Neutrophil (primary cell): ENCODE measurements around the gene ITIH2.

Source experiments
- H3K27ac ChIP-seq: fragments of 200-600 bp; sonication (generic); 2 replicates; pipeline ENCODE4 v1.5.1; 2016; ENCODE audit warnings: mild to moderate bottlenecking, moderate library complexity
- H3K27me3 ChIP-seq: fragments of 200-600 bp; sonication (generic); 2 replicates; pipeline ENCODE4 v1.6.0; 2016; ENCODE audit warnings: mild to moderate bottlenecking
- H3K36me3 ChIP-seq: fragments of 200-600 bp; sonication (generic); 2 replicates; pipeline ENCODE4 v1.5.1; 2017
- H3K4me1 ChIP-seq, 2 experiments: fragments of 200-600 bp in 1 of 2; sonication (generic) in 1 of 2; 1 replicate in 1 of 2; 2 replicates in 1 of 2; pipeline versions ENCODE4 v1.5.1 to v1.6.1; 2013 to 2016; ENCODE audit warnings: low read depth in 1 of 2, low read length in 1 of 2, mild to moderate bottlenecking in 1 of 2, moderate library complexity in 1 of 2; ENCODE audit not compliant: control insufficient read depth in 1 of 2, insufficient read depth in 1 of 2
- H3K4me3 ChIP-seq, 2 experiments: fragments of 200-600 bp in 1 of 2; sonication (generic) in 1 of 2; 1 replicate in 1 of 2; 2 replicates in 1 of 2; pipeline ENCODE4 v1.5.1; 2013 to 2016; ENCODE audit warnings: low read depth in 1 of 2, low read length in 1 of 2, mild to moderate bottlenecking in 1 of 2, moderate library complexity in 1 of 2
- H3K9me3 ChIP-seq: fragments of 200-600 bp; sonication (generic); 2 replicates; pipeline ENCODE4 v1.5.1; 2016
- CTCF ChIP-seq: fragments of 200-600 bp; sonication (generic); IDR thresholded peaks from 2 replicates; pipeline ENCODE4 v1.5.1; 2016; ENCODE audit warnings: antibody characterized with exemption

The ITIH2 gene

GRCh38 chr10:7665767-7666166, 37.3 kb upstream of the ITIH2 start:
- Histone ChIP-seq H3K27me3 (peaks cover 100% of the 10 kb centered on the region), H3K36me3 (no peaks in the 10 kb centered on the region), H3K9me3 (no peaks in the 10 kb centered on the region), H3K4me3 (no peak overlapping the region), H3K27ac (no peak overlapping the region), H3K4me1 (no peaks in the 10 kb centered on the region)
- no peak for TF ChIP-seq CTCF

GRCh38 chr10:7666253-7667023, 36.7 kb upstream of the ITIH2 start, which contains the start of gene ITIH5:
Gene ITIH5, minus strand, starts transcription at chr10:7666966. Its CDS starts 74 bp downstream, at chr10:7666892.
- H3K4me1 ChIP-seq = no peaks in the 10 kb centered on the region
- no peaks in the 10 kb centered on the region for H3K9me3 ChIP-seq
- peaks cover 100% of the 10 kb centered on the region for H3K27me3 ChIP-seq
- no peak within 1 kb of the TSS for H3K27ac ChIP-seq
- no peak for TF ChIP-seq CTCF
- no peaks in the 10 kb centered on the region for H3K36me3 ChIP-seq
- no peak within 1 kb of the TSS for H3K4me3 ChIP-seq

GRCh38 chr10:7667262-7668141, 35.6 kb upstream of the ITIH2 start:
- H3K36me3 ChIP-seq = no peaks in the 10 kb centered on the region
- H3K27ac ChIP-seq = no peak overlapping the region
- no peak overlapping the region for H3K4me3 ChIP-seq
- H3K4me1 ChIP-seq = no peaks in the 10 kb centered on the region
- no peaks in the 10 kb centered on the region for H3K9me3 ChIP-seq
- TF ChIP-seq CTCF = no peak
- peaks cover 95% of the 10 kb centered on the region for H3K27me3 ChIP-seq

- Histone ChIP-seq H3K27me3 (peaks cover 87% of the 10 kb centered on the region), H3K4me1 (no peaks in the 10 kb centered on the region), H3K4me3 (no peak overlapping the region), H3K27ac (no peak overlapping the region), H3K9me3 (no peaks in the 10 kb centered on the region), H3K36me3 (no peaks in the 10 kb centered on the region)
- TF ChIP-seq CTCF = no peak
These were observed 33.0 kb upstream of the ITIH2 start for GRCh38 chr10:7670157-7670556.

- Histone ChIP-seq H3K9me3 (no peaks in the 10 kb centered on the region), H3K36me3 (no peaks in the 10 kb centered on the region), H3K4me3 (no peak overlapping the region), H3K27me3 (peaks cover 72% of the 10 kb centered on the region), H3K27ac (no peak overlapping the region), H3K4me1 (no peaks in the 10 kb centered on the region)
- no peak for TF ChIP-seq CTCF
These were observed 30.6 kb upstream of the ITIH2 start for GRCh38 chr10:7672341-7673134.
